Activated CD4-positive, alpha-beta T cell treated with anti-CD3 and anti-CD28 coated beads, Interleukin-2, amount 50 U/mL, for 4 hours (primary cell): ENCODE measurements around the gene HDAC11.
"Not testable (repeated sequence)": the region's sequence is repeated elsewhere in the genome, so short reads cannot be mapped to it uniquely, and the experiment has no call there.

Source experiments
- DNase-seq, 2 experiments: peaks; one replicate each; pipeline ENCODE4 v3.0.0-alpha.2; 2020

The HDAC11 gene, protein sequence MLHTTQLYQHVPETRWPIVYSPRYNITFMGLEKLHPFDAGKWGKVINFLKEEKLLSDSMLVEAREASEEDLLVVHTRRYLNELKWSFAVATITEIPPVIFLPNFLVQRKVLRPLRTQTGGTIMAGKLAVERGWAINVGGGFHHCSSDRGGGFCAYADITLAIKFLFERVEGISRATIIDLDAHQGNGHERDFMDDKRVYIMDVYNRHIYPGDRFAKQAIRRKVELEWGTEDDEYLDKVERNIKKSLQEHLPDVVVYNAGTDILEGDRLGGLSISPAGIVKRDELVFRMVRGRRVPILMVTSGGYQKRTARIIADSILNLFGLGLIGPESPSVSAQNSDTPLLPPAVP

DNA sequence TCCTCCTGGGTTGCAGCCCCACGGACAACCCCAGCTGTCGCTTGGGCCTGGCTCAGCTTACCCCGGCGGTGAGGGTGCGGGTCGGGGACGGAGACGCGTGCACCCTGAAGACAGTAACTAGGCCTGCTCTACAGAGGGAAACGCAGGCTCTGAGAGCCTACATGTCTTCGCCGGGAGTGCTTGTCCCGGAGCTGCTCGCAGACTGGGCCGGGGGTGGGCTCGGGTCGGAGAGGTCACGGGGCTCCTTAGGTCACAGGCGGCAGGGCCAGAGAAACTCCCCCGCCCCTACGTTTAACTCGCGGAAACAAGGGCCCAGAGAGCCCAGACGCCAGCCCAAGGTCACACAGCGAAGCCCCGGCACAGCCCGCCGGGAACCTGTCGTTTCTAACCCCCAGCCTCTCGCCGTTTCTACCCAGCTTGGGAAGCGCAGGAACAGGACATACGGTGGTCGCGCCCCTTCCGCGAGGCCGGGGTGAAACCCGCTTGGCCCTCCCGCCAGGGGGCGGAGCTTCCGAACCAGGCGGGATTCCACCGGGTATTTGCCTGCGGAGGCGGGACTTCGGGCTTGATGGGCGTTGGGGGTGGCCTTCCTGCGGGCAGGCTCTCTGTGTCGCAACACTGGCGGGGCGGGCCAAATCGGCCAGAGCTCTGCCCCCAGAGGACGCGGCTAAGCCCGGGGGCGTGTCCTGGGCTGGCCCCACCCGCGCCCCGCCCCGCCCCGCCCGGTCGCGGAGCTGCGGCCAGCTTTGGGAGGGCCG lies at the start of gene HDAC11:
TSS of gene HDAC11 (plus strand) at position 725 of the 758 bp plus-strand sequence. CDS start 42 bp downstream, outside the sequence.
- DNase-seq: peak; percentile 95

DNA sequence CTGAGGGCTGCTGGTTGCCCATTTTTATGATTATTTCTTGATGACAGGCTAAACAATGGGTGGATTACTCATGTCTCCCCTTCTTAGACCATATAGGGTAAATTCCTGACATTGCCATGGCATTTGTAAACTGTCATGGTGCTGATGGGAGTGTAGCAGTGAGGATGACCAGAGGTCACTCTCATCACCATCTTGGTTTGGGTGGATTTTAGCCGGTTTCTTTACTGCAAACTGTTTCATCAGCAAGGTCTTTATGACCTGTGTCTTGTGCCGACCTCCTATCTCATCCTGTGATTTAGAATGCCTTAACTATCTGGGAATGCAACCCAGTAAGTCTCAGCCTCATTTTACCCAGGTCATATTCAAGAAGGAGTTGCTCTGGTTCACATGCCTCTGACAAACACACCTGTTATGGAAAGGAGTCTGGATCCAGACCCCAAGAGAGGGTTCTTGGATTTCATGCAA lies 49.7 kb upstream of the HDAC11 start:
- DNase-seq: not testable (repeated sequence)

DNA sequence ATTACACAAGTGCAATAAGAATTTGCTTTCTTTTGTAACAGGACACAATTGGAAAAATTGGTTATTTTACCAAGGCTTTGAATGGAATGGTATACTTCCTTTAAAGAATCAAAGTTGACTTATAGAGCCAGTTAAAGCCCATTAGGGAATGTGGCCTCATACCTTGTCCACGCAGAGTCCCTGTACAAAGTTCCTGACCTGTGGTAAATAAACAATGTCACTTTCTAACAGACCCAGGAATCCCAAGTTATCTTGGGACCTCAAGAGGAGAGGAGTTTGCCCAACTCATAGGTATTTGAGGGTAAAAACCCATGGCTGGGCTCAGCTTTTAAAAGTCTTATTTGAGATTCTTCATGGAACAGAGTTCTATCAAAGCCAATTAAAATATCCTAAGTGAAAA lies 48.0 kb upstream of the HDAC11 start:
- no peak for DNase-seq

DNA sequence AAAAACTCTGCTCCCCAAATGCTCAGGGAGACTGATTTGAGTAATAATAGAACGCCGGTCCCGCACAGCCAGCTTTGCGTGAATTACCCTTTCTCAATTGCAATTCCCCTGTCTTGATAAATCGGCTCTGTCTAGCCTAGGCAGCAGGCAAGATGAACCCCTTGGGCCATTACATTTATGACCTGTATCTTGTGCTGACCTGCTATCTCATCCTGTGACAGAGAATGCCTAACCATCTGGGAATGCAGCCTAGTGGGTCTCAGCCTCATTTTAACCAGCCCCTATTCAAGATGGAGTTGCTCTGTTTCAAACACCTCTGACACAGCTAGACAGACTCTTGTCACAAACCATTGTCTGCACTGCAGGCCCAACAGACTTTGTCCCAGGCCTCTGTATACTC lies 46.2 kb upstream of the HDAC11 start:
- DNase-seq: no peak

DNA sequence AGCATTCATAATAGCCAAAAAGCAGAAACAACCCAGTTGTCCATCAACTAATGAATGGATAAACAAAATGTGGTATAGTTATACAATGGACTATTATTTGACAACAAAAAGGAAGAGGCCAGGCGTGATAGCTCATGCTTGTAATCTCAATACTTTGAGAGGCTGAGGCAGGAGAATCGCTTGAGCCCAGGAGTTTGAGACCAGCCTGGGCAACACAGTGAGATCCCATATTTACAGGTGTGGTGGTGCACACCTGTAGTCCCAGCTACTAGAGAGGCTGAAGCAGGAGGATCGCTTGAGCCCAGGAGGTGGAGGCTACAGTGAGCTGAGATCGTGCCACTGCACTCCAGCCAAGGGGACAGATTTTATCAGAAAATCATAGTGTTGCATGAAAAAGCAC lies 43.9 kb upstream of the HDAC11 start:
- not testable (repeated sequence) for DNase-seq

DNA sequence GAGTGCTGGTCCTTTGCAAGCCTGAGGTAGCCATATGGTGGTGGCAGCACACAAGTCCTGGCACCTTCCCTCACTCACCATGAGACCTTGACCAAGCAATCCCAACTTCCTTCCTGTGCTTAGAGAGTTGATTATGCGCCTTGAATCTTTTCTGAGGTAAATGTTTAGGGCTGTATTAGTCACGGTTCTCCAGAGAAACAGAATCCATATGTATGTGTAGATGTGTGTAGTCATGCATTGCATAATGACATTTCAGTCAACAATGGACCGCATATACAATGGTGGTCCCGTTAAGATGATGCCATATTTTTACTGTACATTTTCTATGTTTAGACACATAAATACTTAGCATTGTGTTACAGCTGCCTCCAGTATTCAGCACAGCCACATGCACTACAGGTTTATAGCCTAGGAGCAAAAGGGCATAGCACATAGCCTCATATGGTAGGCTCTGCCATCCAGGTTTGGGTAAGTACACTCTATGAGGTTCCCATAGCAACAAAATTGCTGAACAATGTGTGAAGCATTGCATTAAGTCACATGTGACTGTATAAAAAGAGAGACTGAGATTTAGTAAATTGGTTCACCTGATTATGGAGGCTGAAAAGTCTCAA lies 39.8 kb upstream of the HDAC11 start:
- no peak for DNase-seq

DNA sequence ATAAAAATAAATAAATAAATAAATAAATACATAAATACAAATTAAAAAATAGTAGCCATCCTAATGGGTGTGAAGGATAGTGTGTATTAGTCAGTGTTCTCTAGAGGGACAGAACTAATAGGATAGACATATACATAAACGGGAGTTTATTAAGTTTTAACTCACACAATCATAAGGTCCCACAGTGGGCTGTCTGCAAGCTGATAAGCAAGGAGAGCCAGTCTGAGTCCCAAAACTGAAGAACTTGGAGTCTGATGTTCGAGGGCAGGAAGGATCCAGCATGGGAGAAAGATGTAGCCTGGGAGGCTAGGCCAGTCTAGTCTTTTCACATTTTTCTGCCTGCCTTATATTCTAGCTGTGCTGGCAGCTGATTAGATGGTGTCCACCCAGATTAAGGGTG lies 37.2 kb upstream of the HDAC11 start:
- not testable (repeated sequence) for DNase-seq

DNA sequence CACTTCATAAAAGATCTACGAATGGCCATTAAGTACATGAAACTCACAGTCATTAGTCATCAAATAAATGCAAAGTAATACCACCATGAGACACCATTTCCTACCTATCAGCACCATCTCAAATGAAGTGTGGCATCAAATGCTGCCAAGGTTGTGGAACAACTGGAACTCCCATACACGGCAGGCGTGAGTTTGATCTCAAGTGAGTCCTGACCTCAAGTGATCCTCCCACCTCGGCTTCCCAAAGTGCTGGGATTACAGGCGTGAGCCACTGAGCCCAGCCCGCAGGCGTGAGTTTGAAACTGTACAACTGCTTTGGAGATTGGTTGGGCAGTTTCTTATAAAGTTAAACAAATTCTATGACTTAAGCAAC lies 28.8 kb upstream of the HDAC11 start:
- peak; percentile 27 to 29 for DNase-seq

DNA sequence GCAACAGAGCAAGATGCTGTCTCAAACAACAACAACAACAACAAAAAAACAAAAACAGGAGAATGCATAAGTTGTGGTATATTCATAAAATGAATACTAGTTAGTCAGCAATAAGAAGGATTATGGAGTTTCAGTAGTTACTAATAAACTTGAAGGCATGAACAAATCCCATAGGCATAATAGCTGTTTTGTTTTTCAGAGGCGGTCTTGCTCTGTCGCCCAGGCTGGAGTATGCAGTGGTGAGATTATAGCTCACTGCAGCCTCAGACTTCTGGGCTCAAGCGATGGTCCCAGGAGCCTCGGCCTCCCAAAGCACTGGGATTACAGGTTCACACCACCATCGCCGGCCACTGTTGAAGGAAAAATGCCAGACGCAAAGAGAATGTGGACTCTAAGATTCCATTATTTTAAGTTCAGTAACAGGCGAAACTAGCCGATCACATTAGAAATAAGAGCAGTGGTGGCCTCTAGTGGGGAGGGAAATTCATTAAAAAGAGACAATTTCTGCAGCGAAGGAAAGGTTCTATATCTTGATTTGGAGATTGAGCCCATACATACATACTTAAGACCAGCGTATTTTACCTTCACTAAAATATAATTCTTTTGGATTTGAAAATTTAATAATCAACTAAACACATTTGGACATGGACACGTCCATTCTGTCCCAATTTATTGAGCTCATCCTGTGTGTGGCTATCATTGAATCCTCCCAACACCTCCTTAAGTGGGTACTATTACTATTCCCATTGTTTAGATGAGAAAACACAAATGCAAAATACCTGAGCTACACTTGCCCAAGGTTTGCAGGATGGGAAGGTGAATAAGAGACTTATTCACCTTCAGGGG lies 27.4 kb upstream of the HDAC11 start:
- DNase-seq: peak; percentile 15 to 38

DNA sequence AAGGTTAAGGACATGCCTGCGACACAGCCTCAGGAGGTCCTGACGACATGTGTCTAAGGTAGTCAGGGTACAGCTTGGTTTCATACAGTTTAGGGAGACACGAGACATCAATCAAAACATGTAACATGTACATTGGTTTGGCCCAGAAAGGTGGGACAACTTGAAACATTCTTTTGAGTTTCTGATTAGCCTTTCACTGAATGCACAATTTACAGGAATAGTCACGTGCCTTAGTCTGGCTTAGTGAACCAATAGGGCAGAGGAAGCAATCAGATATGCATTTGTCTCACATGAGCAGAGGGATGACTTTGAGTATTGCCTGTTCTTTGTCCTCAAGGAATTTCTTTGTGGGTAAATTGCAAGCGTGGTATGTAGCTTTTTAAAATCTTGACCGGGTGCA lies 24.5 kb upstream of the HDAC11 start:
- no peak for DNase-seq

DNA sequence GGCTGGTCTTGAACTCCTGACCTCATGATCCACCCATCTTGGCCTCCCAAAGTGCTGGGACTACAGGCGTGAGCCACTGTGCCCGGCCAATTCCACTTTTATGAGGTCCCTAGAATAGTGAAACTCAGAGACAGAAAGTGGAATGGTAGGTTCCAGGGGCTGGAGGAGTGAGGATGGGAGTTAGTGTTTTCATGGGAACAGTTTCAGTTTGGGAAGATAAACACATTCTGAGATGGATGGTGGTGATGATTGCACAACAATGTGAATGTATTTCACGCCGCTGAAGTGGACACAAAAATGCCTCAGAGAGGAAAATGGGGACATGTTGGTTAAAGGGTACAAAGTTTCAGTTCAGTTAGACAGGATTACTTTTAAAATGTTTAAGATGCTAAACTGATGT lies 22.5 kb upstream of the HDAC11 start:
- DNase-seq: no peak

DNA sequence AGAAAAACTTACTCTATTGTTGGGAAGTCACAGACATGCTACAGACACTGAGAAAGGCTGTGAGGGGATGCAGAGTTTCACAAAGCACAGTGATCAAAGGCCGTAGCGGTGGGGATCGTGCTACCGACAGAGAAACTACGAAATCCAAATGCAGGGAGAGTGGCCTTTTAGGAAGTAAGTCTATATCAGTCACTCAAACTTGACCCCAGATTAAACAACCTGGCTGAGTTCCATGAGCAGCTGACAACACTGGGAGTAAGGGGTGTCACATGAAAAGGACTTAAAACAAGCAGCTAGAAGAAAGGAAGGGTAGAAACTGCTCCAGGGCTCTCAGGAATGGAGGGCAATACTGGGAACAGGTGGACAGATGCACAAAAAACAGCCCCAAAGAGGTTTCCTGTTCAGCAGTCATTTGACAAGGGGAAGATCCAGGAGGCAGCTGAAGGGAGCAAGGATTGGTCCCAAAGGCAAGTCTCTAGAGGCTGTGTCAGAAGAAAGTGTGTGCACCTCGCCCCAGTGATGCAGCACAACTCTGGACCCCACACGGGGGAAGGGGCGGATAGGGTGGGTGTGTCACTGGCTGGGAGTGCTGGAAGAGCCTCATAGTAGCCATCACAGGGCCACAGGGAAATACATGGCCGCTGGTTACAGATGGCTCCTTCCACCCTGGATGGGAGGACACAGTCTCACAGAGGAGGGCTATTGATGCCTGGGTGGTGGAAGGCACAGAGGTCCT lies 20.3 kb upstream of the HDAC11 start:
- no peak for DNase-seq

DNA sequence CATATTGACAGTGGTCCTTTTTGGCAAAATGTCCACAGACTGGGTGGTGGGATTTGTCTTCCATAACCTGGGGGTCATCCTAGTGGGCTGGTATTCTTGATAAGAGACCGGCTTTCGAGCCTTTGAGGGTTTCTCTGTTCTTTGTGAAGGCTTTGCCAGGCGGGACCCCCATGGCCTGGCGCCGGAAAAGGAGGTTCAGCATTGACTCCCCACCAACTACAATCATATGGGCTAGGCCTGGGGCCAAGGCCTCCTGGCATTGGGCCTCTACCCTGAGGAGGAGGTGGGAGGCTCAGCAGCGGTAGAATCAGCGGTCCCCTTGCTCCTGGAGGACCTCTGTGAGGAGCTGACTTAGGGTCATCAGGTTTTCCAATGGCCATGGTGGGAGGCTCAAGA lies 19.8 kb upstream of the HDAC11 start:
- DNase-seq: no peak

DNA sequence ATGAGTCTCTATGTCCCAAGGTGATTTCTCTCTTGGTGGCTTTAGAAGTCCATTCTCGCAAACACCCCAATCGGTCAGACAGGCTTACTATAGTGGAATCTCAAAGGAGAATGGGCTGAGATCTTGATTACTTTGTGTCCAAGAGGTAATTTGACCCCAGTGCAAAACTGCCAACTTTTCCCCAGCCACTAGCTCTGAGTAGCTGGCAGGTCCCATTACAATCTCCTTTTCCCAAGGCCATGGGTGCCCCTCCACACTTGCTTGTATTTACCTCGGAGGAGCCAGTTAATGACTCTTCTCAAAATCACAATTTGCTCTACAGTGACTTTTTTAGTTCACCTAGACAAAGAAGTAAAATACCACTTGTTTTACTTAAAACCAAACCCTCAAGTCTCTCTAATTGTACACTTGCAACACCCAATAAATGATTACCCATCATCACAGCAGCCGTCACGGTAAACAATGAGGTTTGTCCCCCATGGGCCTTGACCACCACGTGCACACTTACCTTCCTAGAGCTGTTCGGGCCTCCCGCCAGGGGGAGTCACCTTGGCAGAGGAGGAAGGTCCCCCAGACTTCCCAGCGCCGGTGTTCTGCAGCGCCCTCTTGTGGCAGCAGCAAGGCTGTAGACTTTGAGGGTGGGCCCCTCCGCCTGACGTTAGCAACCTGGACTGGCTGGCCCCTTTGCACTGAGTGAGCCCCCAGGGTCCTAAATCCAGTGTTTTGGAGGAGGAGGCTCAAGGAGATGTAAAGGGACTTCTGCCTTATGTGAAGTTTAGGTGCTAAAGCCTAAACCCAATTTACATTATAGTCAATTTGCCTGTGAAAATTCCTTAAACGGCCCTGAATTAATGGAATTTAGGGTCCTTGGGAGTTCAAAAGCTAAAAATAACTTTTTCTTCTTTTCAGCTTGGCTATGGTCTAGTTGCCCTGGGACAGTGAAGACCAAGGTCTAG lies 18.7 kb upstream of the HDAC11 start:
- DNase-seq: peak; percentile 55 to 65

DNA sequence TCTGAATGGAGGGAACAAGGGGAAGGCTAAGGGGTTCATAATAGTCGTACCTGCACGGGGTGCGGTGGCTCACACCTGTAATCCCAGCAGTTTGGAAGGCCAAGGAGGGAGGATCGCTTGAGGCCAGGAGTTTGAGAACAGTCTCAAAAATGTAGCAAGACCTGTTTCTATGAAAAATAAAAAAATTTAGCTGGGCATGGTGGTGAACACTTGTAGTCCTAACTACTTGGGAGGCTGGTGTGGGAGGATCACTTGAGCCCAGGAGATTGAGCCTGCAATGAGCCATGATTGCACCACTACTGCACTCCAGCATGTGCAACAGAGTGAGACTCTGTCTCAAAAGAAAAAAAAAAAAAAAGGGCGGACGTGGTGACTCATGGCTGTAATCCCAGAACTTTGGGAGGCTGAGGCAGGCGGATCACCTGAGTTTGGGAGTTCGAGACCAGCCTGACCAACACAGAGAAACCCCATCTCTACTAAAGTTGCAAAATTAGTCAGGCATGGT lies 17.9 kb upstream of the HDAC11 start:
- DNase-seq: no peak

DNA sequence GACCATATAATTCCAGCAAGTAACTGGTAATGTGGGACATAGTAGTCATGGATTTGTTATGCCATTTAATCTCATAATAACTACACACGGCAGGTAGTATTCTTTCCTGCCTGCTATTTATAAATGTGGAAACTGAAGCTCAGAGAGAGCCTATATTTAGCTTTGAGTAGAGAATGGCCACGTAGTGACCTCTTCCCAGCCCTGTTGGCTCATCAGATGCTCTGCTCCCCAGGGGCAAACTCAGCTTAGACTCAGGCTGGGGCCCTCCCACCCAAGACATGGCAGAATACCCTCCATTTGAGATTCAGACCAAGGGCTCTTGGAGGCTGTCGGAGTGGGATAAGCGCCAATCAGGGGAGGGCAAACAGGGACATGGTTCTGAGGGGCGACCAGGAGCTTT lies 17.3 kb upstream of the HDAC11 start:
- no peak for DNase-seq

DNA sequence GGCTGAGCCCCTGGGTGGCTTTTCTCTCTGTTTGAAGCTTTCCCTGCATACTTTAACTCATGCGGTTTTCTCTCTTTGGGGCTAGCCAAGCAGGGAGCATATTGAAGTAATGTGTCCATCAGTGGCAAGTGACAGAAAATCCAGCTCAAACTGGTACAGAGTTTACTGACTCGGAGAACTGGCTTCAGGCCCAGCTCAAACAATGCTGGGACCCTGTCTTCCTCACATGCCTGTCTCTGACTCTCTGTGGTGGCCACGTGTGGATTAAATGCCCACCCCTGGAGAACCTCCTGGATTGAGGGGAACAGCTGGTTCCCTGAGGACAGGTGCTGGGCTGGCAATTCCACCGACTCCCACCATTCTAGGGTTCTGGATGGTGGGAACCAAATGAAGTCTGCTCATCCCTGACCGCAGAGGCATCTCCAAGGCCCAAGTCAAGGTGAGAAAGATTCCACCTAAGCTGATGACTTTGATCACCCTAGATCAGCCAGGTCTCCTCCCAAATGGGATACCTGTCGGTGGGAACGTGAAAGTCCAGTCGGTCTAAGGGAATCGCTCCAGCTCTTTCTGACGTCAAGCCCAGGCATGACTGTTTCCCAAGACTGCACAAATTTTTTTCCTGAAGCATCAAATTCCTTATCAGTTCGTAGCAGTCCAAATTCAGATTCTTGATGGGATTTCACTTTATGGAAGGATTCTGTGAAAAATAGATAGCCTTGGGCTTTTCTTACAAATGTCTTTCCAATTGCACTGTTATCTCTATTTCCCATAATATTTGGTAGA lies 16.3 kb upstream of the HDAC11 start:
- no peak for DNase-seq

DNA sequence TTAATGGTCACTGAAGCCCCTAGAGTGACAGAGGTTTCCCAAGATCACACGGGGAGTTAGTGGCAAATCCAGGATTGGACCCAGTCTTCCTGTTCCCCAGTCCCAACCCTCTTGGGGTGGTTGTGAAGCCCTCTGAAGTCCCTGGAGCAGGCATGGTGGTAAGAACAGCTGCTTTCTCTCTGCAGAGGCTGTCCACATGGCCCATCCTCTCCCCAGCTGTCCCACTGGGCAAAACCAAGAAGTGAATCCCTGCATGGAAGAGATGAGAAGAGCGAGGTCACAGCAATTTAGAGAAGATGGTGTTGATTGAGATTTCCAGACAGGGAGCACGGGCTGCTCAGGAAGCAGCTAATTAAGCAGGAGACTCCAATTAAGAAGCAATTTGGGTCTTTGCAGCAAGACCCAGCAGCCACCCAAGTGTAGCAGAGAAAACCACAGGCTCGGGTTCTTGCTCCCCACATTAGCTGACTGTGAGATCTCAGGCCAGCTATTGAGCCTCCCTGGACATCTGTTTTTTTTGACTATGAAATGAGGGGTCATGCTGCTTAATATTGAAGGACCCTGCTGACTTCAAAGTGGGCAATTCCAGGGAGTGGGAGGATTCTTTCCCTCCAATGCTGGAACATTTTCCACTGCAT lies 14.8 kb upstream of the HDAC11 start:
- no peak for DNase-seq

DNA sequence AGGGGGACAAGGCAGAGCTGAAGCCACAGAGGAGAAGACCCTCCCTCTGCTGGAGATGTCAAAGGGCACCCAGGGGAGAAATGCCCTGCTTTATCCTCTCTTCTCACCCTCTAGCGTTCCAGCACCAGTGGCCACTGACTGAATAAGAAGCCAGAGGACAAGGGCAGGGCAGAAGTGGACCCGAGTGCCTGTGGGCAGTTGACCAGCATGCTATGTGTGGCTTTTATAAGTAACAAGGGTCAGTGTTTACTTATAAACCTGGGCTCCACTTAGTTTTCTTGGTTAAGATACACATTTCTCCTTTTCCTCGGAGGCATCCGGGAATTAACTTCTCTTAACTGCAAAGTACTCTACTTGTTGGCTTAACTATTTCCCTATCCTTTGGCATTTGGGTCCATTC lies 13.3 kb upstream of the HDAC11 start:
- no peak for DNase-seq
